Fibroblast of villous mesenchyme (primary cell): ENCODE data around the gene HNRNPLL. TPM values are rescaled to one million over a fixed set of nuclear protein-coding genes. Genes with fewer than 3 reads are reported as not detected.

ENCODE experiments used
- DNase-seq: peaks from one replicate; pipeline ENCODE4 v3.0.0-alpha.2; 2010; ENCODE audit warnings: low read depth
- H3K4me3 ChIP-seq: 2 replicates; pipeline ENCODE4 v1.5.1; 2011; ENCODE audit warnings: low read depth, mild to moderate bottlenecking, low read length
- CTCF ChIP-seq: IDR thresholded peaks from 2 replicates; pipeline ENCODE4 v1.5.1; 2012; ENCODE audit warnings: low read depth, mild to moderate bottlenecking, low read length; ENCODE audit not compliant: insufficient read depth
- total RNA-seq: library from RNA; depleted of rRNA; stranded (reverse); fragments of >200 nt; gene quantifications from 2 replicates; pipeline ENCODE4 v1.2.3, GENCODE V29; 2012

The HNRNPLL gene
- total RNA-seq, 1 donor, result 57.0 TPM

DNA sequence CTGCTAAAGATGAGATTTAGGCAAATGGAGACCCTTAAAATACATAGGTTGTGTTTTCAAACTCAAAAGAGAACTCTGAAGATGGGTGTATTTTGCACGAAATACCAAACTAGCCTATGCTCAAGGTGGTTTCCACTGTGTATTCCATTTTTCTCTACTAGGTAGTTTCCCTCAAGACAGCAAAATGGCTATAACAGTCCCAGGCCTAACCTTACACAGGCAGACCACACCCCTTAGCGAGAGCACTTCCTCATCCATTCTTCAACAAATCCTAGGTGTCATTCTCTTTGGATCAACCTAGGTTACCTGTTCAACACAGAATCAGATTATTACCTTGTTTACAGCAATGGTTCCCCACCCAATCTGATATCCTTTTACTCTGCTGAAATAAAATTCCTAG is 42.6 kb downstream of the HNRNPLL start:
- DNase-seq, result no peak
- TF ChIP-seq CTCF, result no peak
- no peak overlapping the region for H3K4me3 ChIP-seq

- no peak for TF ChIP-seq CTCF
- no peak for DNase-seq
- no peak overlapping the region for H3K4me3 ChIP-seq
Measured at GRCh38 chr2:38557981-38558380, 44.7 kb downstream of the HNRNPLL start.

DNA sequence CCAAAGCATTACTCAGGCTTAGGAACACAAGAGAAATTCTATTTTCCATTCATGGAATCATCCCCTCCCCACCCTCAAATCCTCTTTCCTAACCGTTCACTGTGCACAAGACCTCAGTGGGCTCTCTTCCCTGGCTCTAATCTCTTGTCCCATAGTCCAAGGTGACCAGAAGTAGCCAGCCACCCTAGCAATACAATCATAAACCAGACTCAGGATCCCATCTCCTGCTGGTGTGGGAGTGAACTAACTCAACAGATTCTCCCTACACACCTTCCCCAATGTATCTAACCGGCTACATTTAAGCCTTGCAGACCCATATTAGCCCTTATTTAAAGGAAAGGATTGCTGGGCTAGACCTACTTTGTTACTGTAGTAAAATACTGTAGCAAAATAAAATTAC is 45.5 kb downstream of the HNRNPLL start:
- no peak for TF ChIP-seq CTCF
- no peak overlapping the region for H3K4me3 ChIP-seq
- DNase-seq, result no peak

DNA sequence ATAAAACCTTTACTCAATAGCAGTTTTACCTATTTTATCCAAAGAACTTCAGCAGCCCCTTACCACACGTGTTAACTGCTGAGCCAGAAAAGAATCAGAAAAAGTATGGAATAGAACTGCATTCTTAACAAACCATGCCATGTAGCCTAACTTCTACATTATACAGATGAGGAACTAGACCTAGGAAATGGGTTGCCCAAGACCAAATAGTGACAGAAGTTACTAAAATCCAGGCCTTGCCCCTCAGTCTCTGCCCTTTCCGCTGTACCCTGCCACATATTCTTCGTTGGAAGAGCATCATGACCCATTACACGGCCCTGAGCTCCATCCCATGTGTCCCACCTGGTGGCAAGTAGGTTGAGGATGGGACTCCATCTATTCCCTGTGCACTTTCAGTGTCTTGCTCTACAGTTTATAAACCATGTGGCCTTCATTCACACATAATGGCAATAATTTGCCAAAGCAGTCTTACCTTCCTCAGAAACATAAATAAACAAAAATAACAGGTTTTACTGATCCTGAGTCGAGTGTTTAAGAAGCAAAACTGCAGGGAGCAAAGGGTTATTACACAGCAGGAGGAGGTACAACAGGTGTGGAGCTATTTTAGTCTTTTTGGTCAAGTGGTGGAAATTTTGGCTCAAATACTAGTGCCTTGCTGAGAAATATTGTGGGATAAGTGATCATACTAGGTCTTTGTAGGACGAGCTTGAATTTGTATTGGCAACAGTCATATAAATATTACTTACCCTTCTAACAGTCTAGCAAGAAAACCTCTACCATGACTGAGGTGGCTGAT is 46.5 kb downstream of the HNRNPLL start:
- no peak for DNase-seq
- TF ChIP-seq CTCF, result no peak
- H3K4me3 ChIP-seq, result no peak overlapping the region

DNA sequence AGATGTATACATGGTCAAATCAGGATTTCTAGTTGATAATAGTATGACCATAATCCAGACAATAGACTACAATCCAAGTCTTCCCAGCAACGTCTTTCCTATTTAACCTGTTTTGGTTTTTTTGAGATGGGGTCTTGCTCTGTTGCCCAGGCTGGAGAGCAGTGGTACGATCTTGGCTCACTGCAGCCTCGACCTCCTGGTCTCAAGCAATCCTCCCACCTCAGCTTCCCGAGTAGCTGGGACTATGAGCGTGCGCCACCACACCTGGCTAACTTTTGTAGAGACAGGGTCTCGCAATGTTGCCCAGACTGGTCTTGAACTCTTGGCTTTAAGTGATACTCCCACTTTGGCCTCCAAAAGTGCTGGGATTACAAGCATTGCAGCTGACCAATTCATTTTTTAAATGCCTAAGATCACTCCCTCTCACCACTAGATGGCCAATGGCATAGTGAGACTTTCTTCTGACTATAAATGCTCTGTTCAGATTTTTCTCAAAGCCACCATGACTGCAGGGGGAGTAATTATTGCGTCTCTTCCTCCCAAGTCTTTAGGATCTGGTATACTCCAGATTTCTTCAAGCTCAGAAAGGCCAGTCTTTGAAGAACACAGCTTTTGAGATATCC is 47.6 kb downstream of the HNRNPLL start:
- no peak overlapping the region for H3K4me3 ChIP-seq
- peak; percentile 48 for TF ChIP-seq CTCF
- DNase-seq, result peak; percentile 22

DNA sequence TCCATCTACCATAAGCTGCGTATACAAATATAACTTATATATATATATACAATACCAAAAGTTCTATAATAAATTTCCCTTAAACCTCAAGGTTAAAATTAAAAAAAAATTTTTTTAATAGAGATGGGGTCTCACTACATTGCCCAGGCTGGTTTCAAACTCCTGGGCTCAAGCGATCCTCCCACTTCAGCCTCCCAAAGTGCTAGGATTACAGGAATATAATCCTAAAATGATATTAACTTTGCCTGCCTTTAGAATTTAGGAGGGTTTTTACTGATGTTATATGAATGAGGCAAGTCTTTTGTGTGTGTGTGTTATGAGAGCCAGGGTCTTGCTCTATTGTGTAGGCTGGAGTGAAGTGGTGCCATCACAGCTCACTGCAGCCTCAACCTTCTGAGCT is 49.2 kb downstream of the HNRNPLL start:
- no peak for TF ChIP-seq CTCF
- DNase-seq, result no peak
- H3K4me3 ChIP-seq, result no peak overlapping the region
